Brain microvascular endothelial cell (primary cell): Measurements from ENCODE around the gene DHX30.

Experiments
- DNase-seq: peaks from one replicate; pipeline ENCODE4 v3.0.0-alpha.2; 2020
- H3K27ac ChIP-seq: fragments of 250-450 bp; sonication (Bioruptor Pico); 2 replicates; pipeline ENCODE4 v1.5.1; 2020; ENCODE audit warnings: mild to moderate bottlenecking, moderate library complexity
- H3K27me3 ChIP-seq: fragments of 250-450 bp; sonication (Bioruptor Pico); replicated peaks from 2 replicates; pipeline ENCODE4 v1.5.1; 2020; ENCODE audit warnings: mild to moderate bottlenecking
- H3K36me3 ChIP-seq: fragments of 250-450 bp; sonication (Bioruptor Pico); replicated peaks from 2 replicates; pipeline ENCODE4 v1.5.1; 2020; ENCODE audit warnings: mild to moderate bottlenecking
- H3K4me3 ChIP-seq: 2 replicates; pipeline ENCODE4 v1.5.1; 2011; ENCODE audit warnings: low read depth, mild to moderate bottlenecking, control low read depth, low read length, moderate library complexity
- CTCF ChIP-seq: IDR thresholded peaks from 2 replicates; pipeline ENCODE4 v1.5.1; 2011; ENCODE audit warnings: low read depth, mild to moderate bottlenecking, moderate library complexity, low read length, control low read depth, inconsistent platforms; ENCODE audit errors: missing control alignments
- in situ Hi-C: cut with HindIII; loops from 2 replicates; pipeline ENCODE4 v1.10.0; 2017; ENCODE audit warnings: low sequenced_read_pairs, low pct_ligation_motif_present

DHX30 gene

GRCh38 chr3:47895241-47895640 lies 92.3 kb downstream of the DHX30 start:
- in situ Hi-C loops: no loop called here
- H3K27me3 ChIP-seq: no peaks in the 10 kb centered on the region
- no peak overlapping the region for H3K27ac ChIP-seq
- peaks cover 35% of the 10 kb centered on the region for H3K36me3 ChIP-seq
- no peak for DNase-seq
- no peak for TF ChIP-seq CTCF
- H3K4me3 ChIP-seq: no peak overlapping the region

GRCh38 chr3:47896736-47897135 lies 93.8 kb downstream of the DHX30 start:
- Histone ChIP-seq H3K27ac (no peak overlapping the region), H3K27me3 (no peaks in the 10 kb centered on the region), H3K4me3 (no peak overlapping the region), H3K36me3 (peaks cover 23% of the 10 kb centered on the region)
- in situ Hi-C loops: no loop called here
- TF ChIP-seq CTCF: no peak
- DNase-seq: no peak

- no peak for TF ChIP-seq CTCF
- no peaks in the 10 kb centered on the region for H3K27me3 ChIP-seq
- in situ Hi-C loops: no loop called here
- H3K27ac ChIP-seq: no peak overlapping the region
- peaks cover 20% of the 10 kb centered on the region for H3K36me3 ChIP-seq
- DNase-seq: no peak
- H3K4me3 ChIP-seq: no peak overlapping the region
Observed at GRCh38 chr3:47897954-47898353, 95.0 kb downstream of the DHX30 start.

GRCh38 chr3:47899495-47900108 lies 96.7 kb downstream of the DHX30 start:
- peaks cover 20% of the 10 kb centered on the region for H3K36me3 ChIP-seq
- no peak overlapping the region for H3K27ac ChIP-seq
- H3K4me3 ChIP-seq: no peak overlapping the region

More at GRCh38 chr3:47899495-47900108, 96.7 kb downstream of the DHX30 start:
- TF ChIP-seq CTCF: no peak
- in situ Hi-C loops: no loop called here
- H3K27me3 ChIP-seq: no peaks in the 10 kb centered on the region
- no peak for DNase-seq
